Measurements from ENCODE around the gene FAXDC2.

The FAXDC2 gene

GRCh38 chr5:154850255-154851062 lies at the start of gene FAXDC2:
Gene FAXDC2 (minus strand): TSS chr5:154850603. CDS start chr5:154838178, 12,425 bp downstream.
- DNase-seq (ENCODE audit: low read depth) = no peak

- DNase-seq (ENCODE audit: low read depth) = no peak
Observed at GRCh38 chr5:154900066-154900465, 49.7 kb upstream of the FAXDC2 start.

GRCh38 chr5:154899151-154899816 lies 48.9 kb upstream of the FAXDC2 start:
- DNase-seq (ENCODE audit: low read depth) = no peak

- DNase-seq (ENCODE audit: low read depth) = no peak
Observed at GRCh38 chr5:154898210-154898609, 47.8 kb upstream of the FAXDC2 start.

GRCh38 chr5:154896562-154897165 lies 46.3 kb upstream of the FAXDC2 start:
- no peak for DNase-seq (ENCODE audit: low read depth)

- DNase-seq (ENCODE audit: low read depth) = no peak
Observed at GRCh38 chr5:154895606-154896561, 45.5 kb upstream of the FAXDC2 start.

GRCh38 chr5:154893381-154893780 lies 43.0 kb upstream of the FAXDC2 start:
- no peak for DNase-seq (ENCODE audit: low read depth)

GRCh38 chr5:154892369-154892771 lies 42.0 kb upstream of the FAXDC2 start:
- no peak for DNase-seq (ENCODE audit: low read depth)

GRCh38 chr5:154885439-154885838 lies 35.0 kb upstream of the FAXDC2 start:
- no peak for DNase-seq (ENCODE audit: low read depth)

- DNase-seq (ENCODE audit: low read depth) = no peak
Observed at GRCh38 chr5:154884424-154884823, 34.0 kb upstream of the FAXDC2 start.

- no peak for DNase-seq (ENCODE audit: low read depth)
Observed at GRCh38 chr5:154881986-154882385, 31.6 kb upstream of the FAXDC2 start.

- no peak for DNase-seq (ENCODE audit: low read depth)
Observed at GRCh38 chr5:154878642-154879335, 28.4 kb upstream of the FAXDC2 start.

- no peak for DNase-seq (ENCODE audit: low read depth)
Observed at GRCh38 chr5:154873791-154874331, 23.5 kb upstream of the FAXDC2 start.

GRCh38 chr5:154871734-154872133 lies 21.3 kb upstream of the FAXDC2 start:
- DNase-seq (ENCODE audit: low read depth) = no peak

- no peak for DNase-seq (ENCODE audit: low read depth)
Observed at GRCh38 chr5:154868702-154869101, 18.3 kb upstream of the FAXDC2 start.

GRCh38 chr5:154866841-154867240 lies 16.4 kb upstream of the FAXDC2 start:
- DNase-seq (ENCODE audit: low read depth) = no peak

GRCh38 chr5:154865466-154866184 lies 15.2 kb upstream of the FAXDC2 start:
- no peak for DNase-seq (ENCODE audit: low read depth)

GRCh38 chr5:154863291-154864080 lies 13.1 kb upstream of the FAXDC2 start:
- no peak for DNase-seq (ENCODE audit: low read depth)

- no peak for DNase-seq (ENCODE audit: low read depth)
Observed at GRCh38 chr5:154862766-154863165, 12.4 kb upstream of the FAXDC2 start.

Data from activated T-helper 9 cell treated with anti-CD3 and anti-CD28 coated beads, Interleukin-2, amount 50 U/mL, for 16 hours (primary cell).